Femur (tissue), 1 donor: ENCODE results near the gene PNLIP.

Source experiments
- DNase-seq: peaks from one replicate; pipeline ENCODE4 v3.0.0-alpha.2; 2017

Gene PNLIP

DNA sequence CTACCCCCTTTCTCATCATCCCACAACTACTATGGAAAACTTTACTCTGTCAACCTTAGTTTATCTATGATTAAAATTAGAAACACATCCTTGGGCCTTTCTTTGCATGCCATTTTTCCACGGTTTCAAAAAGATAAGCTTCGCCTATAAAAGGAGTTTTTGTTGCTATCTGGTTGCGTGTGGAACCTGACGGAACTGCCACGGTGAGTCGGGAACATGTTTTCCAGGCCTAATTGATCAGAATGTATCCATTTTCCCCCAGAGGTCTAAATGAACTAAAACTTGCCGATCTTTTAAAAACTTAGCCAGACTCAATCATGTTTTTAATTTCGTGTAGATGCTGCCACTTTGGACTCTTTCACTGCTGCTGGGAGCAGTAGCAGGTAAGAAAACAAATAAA, at the start of gene PNLIP:
TSS of gene PNLIP (plus strand) at position 176 of the 400 bp plus-strand sequence. CDS start at position 338, 162 bp downstream.
- DNase-seq, result no peak

DNA sequence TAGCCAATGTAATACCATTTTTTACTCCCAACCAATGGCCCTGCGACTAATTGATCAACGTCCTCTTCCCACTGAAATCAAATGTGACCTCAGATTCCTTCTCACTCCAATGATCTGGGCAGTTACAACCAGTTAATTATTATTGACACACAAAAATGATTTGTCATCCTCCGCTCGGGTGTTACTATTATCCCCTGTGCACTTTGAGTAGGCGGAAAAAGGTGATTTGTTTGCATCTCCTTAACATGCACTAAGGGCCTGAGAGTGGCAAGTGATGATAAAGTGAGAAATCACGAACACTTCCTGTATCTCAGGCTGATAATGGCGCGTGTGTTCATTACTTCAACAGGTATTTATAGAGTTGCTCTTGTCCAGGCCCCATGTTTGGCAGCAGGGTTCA, 40.9 kb upstream of the PNLIP start:
- no peak for DNase-seq

DNA sequence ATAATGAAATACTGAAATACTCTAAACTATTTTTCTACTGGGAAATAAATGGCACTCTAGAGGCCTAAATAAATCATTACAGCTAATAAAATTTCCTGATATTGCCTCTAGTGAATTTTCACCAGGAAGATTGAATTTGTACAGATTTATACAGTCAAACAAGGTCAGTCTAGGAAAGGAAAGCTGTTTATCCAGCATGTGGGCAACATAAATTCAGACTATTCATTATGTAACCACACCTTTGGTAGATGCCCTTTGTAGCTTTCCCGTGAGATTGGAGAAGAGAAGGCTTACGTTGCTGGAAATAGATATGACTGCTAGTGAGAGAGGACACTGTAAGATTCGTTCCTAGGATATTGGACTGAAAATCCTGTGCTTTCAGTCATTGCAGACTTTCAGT, 35.2 kb upstream of the PNLIP start:
- no peak for DNase-seq

DNA sequence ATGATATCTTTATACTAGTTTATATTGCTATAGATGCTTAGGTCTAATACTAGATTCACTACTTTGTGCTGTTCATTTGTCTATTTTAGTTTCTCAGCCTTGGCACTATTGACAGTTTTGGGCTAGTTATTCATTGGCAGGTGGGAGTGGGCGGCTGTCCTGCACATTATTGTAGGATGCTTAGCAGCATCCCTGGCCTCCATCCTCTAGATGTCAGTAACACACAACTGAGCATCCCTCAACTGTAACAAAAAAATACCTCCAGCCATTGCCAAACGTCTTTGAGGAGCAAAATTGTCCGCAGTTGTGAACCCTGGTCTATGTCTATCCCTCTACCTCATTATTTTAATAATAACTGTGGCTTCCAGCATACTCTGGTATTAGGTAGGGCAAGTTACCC, 34.4 kb upstream of the PNLIP start:
- no peak for DNase-seq

DNA sequence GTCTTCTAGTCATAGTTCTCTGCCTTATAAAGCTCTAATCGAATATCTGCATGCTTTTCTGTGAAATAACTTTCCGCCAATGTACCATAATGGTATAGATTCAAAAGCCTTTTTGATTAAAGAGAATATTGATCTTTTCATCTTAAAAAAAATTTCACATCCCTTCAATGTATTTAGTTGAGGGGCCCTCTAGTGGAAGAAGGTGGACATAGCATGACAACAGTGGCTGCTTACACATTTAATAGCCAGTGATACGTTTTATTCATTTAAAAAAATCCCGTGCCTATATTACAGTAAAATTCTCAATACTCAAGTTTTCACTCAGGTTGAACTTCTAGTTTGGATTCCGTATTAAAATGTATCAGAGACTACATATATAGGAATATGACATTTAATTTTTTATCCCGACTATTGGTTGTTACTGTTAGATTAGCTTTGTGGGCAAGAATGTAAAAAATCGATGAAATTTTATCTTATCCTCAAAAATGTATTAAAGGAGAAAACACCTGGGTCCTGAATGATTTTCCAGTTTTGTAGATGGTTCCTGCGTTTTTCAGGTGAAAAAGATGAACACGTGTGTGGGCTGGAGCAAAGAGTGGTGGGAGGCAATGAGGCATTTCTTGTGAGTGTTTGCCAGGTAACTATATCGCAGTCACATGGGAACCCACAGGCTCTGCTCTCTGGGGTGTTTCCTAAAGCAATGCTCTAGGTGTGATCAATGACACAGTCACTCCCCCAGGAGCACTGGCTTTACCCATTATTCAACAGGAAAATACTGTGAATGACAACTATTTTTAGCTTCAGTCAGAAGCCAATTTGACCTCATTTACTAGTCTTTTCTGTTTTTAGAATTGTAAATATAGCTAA, 24.1 kb upstream of the PNLIP start:
- no peak for DNase-seq

DNA sequence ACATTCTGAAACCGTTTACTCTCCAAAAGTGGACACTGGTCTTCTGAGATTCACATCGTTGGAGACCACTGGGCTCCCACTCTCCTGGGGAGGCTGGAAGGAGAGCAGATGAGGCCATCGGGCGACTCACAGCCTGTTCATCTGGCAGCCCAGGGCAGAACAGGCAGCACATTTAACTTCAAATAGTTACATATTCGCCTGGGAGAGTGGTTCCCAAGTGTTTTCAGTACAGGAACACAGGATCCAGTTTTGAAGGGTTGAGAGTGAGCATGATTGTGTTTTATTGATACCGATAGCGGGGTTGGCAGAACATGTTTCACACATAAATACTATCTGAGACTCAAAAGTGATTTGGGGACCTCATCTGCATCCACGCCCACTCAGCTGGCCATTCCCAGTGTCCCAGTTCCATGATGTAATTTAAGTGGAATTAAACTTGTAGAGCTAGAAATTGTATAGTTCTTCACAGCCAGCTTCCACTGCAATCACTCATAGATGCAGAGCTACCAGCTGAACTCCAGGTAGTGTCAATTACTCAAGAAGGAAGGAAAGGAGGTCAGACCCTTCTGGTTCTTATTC, 22.8 kb upstream of the PNLIP start:
- DNase-seq, result no peak

DNA sequence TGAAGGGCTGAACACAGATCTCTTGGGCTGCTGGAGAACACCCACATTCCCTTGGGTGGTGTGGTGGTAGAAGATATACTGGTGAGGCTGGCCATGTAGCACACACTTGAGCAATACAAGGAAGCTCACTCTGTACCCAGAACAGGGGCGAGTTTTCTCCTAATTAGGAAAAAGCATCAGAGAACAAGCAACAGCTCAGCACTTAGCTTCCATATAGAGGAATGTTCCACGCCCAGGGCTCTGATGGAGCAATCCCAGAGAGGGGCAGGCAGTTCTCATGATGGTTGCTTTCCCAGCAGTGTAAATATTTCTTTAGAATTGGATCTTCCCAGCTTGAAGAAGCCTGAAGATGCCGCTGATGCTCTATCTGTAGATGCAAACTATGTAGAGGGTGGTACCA, 21.0 kb upstream of the PNLIP start:
- no peak for DNase-seq

DNA sequence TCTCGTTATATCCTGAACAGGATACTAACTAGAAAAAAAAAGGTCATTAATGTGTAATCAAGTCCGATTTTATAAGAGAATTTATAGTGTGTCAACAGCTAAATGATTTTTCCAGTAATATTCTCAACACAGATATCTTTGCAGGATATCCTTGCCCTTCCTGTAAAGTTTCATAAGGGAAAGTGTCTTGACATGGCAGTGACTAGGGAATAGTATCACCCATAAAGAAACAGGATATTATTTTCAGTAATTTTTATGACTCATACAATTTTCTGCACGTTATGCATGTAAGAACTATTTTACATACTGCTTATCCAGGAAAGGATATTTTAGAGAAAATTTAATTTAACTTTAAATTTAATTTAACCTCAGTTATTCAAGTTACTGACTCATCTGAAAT, 19.5 kb upstream of the PNLIP start:
- DNase-seq, result no peak

GRCh38 chr10:116536810-116537209, 8.9 kb upstream of the PNLIP start:
- DNase-seq, result no peak

GRCh38 chr10:116538456-116538855, 7.3 kb upstream of the PNLIP start:
- no peak for DNase-seq

- no peak for DNase-seq
Observed at GRCh38 chr10:116538992-116539391, 6.7 kb upstream of the PNLIP start.

- no peak for DNase-seq
Observed at GRCh38 chr10:116540814-116541213, 4.9 kb upstream of the PNLIP start.

GRCh38 chr10:116542007-116542677, 3.6 kb upstream of the PNLIP start:
- DNase-seq, result no peak

DNA sequence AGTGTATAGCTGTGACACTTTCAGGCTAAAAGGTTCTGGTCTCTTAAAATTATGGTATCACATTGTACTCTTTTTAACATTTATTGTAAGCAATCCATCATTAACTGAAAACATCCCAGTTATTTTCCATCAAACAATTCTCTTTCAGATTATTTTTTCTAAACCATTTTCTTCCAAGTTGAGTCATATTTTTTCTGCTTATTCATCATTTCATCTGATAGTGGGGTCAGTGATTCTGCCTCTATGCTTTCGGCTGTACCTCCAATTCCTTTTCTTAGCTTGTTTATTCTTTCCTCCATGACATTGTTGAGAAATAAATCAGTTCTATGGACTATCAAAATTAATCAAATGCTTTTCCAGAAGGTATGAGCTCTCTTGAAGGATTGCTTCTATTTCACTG, 609 bp upstream of the PNLIP start:
- DNase-seq, result no peak

- DNase-seq, result no peak
Observed at GRCh38 chr10:116548301-116548700, 2.6 kb downstream of the PNLIP start.

- DNase-seq, result no peak
Observed at GRCh38 chr10:116553378-116553980, 7.7 kb downstream of the PNLIP start.

GRCh38 chr10:116554628-116555027, 8.9 kb downstream of the PNLIP start:
- DNase-seq, result no peak

DNA sequence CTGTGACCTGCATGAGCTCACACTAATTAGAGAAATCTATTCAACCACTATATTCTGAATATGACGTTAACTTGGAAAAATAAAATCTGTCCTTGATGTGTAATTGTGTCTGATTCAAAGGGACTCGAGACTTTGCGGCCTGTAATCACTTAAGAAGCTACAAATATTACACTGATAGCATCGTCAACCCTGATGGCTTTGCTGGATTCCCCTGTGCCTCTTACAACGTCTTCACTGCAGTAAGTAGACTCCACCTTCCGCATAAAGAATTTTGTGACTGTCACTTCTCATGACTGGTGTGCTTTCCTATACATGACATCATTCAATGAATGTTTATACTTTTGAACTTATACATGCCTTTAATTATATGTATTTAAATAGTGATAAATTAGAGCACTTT, 10.1 kb downstream of the PNLIP start:
- no peak for DNase-seq

DNA sequence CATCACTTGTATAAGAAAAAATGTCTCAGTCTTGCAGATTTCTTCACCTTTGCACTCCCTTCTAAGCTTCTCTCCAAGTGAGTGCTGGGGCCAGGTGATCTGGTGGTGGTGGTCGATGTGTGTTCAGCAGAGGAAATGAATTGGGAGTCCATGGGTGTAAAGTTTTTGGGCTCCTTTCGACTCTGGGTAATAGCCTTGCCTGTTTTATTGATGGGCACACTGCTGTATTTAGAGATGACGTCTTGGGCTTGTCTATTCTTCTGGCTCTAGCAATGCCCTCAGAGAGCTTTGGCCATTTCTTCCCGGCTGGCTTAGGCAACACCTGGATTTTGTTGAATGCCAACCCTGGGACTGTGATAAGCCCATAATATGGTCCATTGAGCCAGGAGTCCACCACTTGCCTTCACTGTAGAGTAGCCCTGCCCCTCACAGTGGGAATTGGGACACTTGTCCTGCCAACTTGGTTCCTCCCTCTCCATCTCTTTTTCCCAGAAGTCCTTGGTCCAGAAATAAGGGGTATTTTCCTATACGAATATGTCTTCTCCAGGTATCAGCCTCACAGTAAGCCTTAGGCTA, 11.7 kb downstream of the PNLIP start:
- no peak for DNase-seq

GRCh38 chr10:116565534-116565933, 19.8 kb downstream of the PNLIP start:
- no peak for DNase-seq

- no peak for DNase-seq
Observed at GRCh38 chr10:116566932-116567331, 21.2 kb downstream of the PNLIP start.

DNA sequence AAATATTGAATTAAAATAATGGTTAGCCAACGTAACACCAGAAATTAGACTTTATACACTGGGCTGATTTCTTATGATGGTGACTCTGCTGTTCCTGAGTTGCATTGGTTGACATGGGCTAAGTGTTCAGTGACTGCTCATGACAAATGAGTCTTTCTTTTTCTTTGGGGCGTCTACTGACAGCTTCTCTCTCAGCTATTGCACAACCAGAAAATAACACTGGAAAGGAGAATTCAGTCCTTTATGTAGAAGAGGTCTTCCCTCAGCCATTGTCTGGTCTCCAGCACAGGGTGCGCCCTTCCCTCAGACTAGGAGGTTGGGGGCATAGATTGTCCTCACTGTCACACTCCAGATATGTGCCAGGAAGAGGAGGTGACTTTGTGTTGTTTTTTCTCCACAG, 21.6 kb downstream of the PNLIP start:
- no peak for DNase-seq

- no peak for DNase-seq
Observed at GRCh38 chr10:116574797-116575196, 29.1 kb downstream of the PNLIP start.
